ENCODE data around the gene GARIN3.
A peak's percentile ranks its signal among the peaks of the same experiment; 100 is the strongest.
"Not testable (repeated sequence)": the region's sequence is repeated elsewhere in the genome, so short reads cannot be mapped to it uniquely, and the experiment has no call there.

The GARIN3 gene

DNA sequence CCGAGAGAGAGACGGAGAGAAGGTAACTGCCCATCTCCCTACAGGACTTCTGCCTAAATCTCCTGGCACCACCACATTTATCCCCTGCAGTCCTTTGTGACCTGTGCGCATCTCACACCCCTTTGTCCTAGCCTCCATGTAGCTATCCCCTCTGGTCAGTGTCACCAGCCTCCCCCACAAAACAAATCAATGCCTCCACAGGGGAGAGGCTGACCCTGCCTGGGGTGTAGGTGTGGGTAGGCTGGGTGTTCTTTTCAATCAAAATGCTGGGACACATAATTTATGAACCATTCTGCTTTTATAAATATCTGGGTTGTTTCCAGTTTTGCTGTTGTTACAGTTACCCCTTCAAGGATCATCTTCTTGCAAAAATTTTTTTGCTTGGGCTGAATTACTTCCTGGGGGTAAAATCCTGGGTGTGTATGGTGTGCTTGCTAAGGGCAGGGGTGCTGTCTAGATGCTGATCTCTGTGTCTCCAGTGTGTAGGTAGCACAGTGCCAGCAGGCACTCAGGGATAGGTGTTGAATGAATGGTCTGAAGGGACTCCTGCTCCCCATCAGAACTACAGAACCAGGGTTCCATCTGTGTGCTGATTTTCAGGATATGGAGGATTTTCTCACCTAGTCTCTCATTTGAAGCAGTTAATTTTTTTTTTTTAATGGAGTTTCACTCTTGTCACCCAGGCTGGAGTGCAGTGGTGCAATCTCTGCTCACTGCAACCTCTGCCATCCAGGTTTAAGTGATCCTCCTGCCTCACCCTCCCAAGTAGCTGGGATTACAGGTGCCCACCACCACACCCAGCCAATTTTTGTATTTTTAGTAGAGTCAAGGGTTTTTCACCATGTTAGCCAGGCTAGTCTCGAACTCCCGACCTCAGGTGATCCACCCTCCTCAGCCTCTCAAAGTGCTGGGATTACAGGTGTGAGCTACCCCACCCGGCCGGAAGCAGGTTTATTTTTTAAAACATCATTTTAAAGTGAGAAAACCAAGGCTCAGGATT lies at the start of gene GARIN3:
Gene GARIN3 (minus strand): TSS at position 51 of the 1,000 bp plus-strand sequence. CDS start 96 bp downstream, outside the sequence.
- no peak for ATAC-seq

DNA sequence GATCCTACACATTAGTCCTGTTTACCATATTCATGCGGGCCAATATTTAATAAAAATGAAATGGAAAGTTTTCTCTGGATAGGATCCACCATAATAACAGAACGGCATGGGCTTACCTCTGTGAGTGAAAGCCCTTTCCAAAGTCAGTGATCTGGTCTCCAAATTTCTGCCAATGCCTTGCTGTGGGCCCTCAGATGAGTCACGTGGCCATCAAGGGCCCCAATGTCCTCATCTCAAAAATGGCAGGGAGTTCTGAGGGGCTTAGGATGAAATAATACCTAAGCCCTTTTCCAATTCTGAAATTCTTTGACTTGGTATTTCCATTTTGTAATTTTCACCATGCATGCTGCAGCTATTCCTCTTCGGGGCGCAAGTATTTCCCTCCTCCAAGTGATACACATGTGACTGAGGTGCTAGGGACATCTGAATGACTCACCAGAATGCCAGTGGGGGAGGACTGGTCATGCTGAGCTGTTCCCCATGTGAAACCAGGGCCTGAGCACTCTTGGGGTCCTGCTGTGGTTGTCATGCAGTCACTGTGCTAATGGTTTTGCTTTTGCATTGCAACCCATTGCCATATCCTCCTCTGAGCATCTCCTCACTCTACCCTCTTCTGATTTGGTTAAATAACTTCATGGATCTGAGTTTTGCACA lies 49.6 kb upstream of the GARIN3 start:
- peak; percentile 18 to 19 for ATAC-seq

DNA sequence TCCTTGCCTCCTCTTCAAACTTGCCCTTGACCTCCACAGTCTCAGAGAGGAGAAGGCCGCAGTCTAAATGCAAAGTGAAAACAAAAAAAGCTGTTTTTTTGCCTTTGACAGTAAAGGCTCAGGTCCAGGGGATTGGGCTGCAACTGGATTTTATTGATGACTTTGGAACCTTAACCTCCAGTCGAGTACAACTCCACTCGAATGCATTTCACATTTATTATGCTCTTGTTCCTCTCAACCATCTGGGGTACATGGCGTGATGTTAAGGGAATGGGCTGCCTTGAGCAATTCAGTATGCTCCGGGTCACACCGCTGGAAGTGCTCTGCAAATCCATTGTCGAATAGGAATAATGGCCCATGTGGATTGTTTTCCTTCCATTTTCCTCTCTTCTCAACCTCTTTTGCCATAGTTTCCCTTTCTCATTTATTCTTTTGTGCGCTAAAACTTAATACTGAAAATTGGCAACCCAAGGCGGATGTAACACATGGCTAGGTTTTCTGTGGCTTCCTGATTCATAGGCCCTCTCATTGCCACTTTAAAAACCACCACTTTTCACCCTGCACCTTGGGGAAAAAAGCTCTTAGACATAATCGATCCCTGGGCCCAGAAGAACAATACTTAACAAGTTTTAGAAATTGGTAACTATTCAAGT lies 48.9 kb upstream of the GARIN3 start:
- ATAC-seq, result peak; percentile 30 to 32

DNA sequence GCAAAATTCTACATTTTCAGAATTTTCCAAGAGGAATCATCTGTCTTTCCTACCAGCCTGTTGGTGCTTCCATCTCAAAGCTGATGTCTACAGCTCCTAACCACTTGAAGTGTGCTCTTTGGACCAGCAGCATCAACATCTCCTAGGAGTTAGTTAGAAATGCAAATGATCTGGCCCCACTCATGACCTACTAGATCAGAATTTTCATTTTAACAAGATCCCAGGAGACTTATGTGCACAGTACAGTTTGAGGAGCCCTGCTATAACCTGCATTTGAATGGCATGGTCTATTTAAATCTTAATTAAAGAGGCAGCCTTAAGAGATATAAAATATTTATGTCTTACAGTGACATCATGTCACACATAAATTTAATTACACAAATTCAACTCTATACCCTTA lies 48.4 kb upstream of the GARIN3 start:
- no peak for ATAC-seq

GRCh38 chr5:157213527-157214243 lies 47.6 kb upstream of the GARIN3 start:
- ATAC-seq, result no peak

DNA sequence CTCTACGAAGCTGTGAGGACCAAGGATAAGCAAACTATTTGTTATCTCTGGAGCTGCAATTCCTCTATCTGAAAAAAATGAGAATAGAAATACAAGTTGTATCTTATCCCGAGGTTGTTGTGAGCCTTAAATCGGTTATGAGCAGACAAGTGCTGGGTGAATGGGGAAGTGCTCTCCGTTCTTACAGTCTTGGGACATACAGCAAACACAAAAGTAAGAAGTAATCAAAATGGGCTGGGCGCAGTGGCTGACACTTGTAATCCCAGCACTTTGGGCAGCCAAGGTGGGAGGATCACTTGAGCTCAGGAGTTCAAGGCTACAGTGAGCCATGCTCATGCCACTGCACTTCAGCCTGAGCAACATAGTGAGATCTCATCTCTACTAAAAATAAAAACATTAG lies 46.2 kb upstream of the GARIN3 start:
- no peak for ATAC-seq

DNA sequence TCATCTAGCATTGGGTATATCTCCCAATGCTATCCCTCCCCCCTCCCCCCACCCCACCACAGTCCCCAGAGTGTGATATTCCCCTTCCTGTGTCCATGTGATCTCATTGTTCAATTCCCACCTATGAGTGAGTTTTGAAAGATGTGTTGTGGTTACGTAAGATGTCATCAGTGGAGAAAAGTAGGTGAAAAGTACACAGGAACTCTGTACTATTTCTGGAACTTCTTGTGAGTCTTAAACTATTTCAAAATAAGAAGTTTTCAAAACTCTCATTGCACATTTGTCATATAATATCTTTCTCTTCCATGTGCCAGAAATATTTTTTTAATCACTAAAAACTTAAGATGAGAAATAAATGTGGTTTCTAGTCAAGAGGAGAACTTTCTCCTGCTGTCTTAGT lies 44.6 kb upstream of the GARIN3 start:
- not testable (repeated sequence) for ATAC-seq

- ATAC-seq, result no peak
Observed at GRCh38 chr5:157205708-157206107, 39.6 kb upstream of the GARIN3 start.

DNA sequence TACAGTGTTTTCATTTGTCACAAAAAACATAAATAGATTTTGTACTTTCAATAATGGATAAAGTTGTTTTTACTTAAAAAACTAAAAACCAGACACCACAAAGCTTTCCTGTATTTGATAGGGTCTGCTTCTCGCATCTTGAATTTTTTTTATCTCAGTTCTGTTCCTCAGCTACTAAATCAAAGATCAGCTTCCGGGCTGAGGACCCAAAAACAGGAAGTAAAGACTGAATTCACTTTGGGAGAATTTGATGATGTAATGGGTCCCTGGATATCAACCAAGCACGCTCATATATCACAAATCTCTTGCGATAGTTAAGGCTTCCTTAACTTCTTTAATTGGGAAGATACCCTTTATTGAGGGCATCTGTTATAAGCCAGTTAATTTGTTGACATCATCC lies 38.7 kb upstream of the GARIN3 start:
- ATAC-seq, result no peak

DNA sequence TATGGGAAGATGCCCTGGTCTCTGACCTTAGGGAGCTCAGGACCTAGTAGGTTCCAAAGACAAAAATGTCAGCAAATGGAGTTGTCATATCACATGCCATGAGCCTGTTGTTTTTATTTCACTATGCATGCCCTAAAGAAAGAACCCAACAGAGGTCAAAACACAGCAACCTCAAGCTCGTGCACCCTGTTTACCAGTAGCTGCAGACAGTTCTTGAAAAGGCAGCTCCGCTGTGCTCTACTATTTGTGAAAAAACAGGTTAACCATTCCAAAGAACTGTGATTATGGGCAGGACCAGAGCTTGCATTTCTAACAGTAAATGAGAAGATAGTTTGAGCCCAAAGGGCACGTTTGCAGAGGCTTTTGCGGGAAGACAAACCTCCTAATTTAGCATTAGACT lies 37.4 kb upstream of the GARIN3 start:
- no peak for ATAC-seq

DNA sequence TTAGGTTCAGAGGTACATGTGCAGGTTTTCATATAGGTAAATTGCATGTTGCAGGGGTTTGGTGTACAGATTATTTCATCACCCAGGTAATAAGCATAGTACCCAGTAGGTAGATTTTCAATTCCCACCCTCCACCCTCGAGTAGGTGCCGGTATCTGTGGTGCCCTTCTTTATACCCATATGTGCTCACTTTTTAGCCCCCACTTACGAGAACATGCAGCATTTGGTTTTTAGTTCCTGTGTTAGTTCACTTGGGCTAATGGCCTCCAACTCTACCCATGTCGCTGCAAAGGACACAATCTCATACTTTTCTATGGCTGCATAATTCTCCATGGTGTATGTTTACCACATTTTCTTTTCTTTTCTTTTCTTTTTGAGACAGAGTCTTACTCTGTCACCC lies 35.8 kb upstream of the GARIN3 start:
- ATAC-seq, result no peak

- ATAC-seq, result peak; percentile 74 to 84
Observed at GRCh38 chr5:157198277-157198986, 32.4 kb upstream of the GARIN3 start.

DNA sequence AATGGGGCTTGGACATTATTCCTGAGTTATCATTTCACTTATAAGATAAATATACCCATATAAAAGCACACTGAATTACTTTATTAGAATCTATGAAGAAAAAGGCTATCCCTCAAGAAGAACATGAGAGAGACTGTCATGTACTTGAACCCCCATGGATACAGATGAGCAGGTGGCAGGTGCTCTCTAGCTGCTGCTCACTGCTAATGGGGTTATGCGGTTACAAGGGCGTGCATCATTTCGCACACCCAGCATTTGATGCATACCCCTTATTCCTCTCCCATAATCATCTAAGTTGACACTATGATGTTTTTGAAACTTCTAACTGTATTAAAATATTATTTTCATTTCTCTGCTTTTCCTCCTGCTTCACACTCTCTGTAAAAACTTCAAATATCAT lies 31.0 kb upstream of the GARIN3 start:
- ATAC-seq, result peak; percentile 26 to 37

GRCh38 chr5:157196045-157196444 lies 30.0 kb upstream of the GARIN3 start:
- peak; percentile 7 to 28 for ATAC-seq

- no peak for ATAC-seq
Observed at GRCh38 chr5:157193699-157194424, 27.8 kb upstream of the GARIN3 start.

GRCh38 chr5:157189223-157189622 lies 23.2 kb upstream of the GARIN3 start:
- ATAC-seq, result peak; percentile 67 to 74

- ATAC-seq, result no peak
Observed at GRCh38 chr5:157188270-157188669, 22.2 kb upstream of the GARIN3 start.

GRCh38 chr5:157187046-157187754 lies 21.1 kb upstream of the GARIN3 start:
- peak; percentile 34 to 50 for ATAC-seq

DNA sequence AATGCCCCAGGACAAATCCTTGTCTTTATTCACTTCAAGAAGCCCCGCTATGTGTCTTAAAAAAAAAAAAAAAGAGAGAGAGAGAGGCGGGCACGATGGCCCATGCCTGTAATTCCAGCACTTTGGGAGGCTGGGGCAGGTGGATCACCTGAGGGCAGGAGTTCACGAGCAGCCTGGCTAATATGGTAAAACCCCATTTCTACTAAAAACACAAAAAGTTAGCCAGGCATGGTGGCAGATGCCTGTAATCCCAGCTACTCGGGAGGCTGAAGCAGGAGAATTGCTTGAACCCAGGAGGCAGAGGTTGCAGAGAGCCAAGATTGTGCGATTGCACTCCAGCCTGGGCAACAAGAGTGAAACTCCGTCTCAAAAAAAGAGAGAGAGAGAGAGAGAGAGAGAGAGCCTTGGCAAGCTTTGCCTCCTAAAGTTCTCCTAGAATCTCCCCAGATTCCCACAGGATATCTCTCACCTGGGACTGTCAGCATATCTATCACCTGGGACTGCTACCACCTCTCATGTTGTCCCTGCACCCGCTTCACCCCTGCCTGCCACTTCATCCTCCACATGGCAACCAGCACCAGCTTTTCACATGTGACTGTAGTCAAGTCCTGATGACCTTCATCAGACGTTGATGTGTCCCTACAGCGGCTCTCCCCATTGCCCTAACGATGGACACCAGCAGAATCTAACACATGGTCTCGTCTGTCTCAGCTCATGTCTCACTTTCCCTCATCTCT lies 20.4 kb upstream of the GARIN3 start:
- peak in 1 of 2 donors; percentile 5 for ATAC-seq

DNA sequence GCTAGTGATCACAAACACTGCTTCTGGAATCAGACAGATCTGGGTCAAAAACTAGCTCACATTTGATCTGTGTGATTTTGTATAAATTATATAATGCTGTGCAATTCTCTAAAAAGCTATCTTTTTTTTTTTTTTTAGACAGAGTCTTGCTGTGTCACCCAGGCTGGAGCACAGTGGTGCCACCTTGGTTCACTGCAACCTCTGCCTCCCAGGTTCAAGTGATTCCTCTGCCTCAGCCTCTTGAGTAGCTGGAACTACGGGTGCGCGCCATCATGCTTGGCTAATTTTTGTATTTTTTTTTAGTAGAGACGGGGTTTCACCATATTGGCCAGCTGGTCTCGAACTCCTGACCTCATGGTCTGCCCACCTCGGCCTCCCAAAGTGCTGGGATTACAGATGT lies 19.1 kb upstream of the GARIN3 start:
- ATAC-seq, result not testable (repeated sequence)

All from activated CD4-positive, CD25-positive, alpha-beta regulatory T cell treated with anti-CD3 and anti-CD28 coated beads, Interleukin-2, amount 50 U/mL, for 24 hours (primary cell).